ENCODE measurements around the gene BABAM1. TPM values are rescaled to one million over a fixed set of nuclear protein-coding genes. Genes with fewer than 3 reads are reported as not detected.
A peak's percentile ranks its signal among the peaks of the same experiment; 100 is the strongest.
"Not testable (repeated sequence)": the region's sequence is repeated elsewhere in the genome, so short reads cannot be mapped to it uniquely, and the experiment has no call there.

The BABAM1 gene
- total and polyA plus RNA-seq, 5 donors: 70.0 to 80.7 (median 76.4) TPM

DNA sequence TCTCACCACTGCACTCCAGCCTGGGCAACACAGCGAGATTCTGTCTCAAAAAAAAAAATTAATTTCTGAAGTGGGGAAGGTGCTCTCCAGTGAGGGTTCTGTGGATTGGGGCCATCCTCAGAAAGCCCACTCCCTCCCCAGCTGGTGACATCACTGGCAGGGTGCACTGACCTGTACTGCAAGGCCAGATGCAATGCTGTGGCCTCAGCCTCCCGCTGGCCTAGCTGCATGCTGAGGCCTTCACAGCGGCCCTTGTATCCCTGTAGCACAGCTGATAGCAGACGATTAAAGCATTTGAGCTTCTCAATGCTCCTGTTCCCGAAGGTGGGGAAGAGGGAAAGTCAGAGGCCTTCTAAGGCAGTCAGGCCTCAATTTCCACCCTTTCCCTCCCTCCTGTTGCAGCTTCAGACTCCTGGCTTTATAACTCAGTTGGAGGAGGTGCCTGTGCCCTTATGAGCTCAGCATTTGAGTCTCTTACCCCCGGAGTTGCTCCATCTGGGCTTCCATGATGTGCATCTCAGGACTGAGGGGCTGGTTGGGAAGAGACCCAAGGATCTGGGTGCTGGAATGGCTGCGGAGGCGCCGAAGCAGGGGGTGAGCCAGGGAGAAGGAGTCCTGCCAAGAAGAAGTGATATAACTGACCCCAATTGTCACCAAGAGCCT lies 8.0 kb upstream of the BABAM1 start:
- WGBS: 91% methylated on average over 9 of the region's 9 CpGs
- ATAC-seq: no peak
- intact Hi-C loops (cut with DNase I): no loop called here

GRCh38 chr19:17259934-17260333 lies 7.3 kb upstream of the BABAM1 start:
- 53% methylated on average over 1 of the region's 1 CpG for WGBS
- Histone ChIP-seq H3K9me3 (ENCODE audit: control insufficient read depth, low read length) (no peaks in the 10 kb centered on the region), H3K27ac (ENCODE audit: low read length) (no peak overlapping the region), H3K4me1 (ENCODE audit: control insufficient read depth, insufficient read depth, low read length) (no peaks in the 10 kb centered on the region), H3K4me3 (ENCODE audit: low read length) (no peak overlapping the region), H3K27me3 (ENCODE audit: control insufficient read depth, insufficient read depth) (no peaks in the 10 kb centered on the region)
- ATAC-seq (no peak), DNase-seq (peak in 1 of 3 donors; percentile 10)
- intact Hi-C loops (cut with DNase I): no loop called here

More for the DNA sequence above, 8.0 kb upstream of the BABAM1 start:
- no peak overlapping the region for H3K27ac ChIP-seq (ENCODE audit: low read length)
- no peaks in the 10 kb centered on the region for H3K9me3 ChIP-seq (ENCODE audit: control insufficient read depth, low read length)
- no peak overlapping the region for H3K4me3 ChIP-seq (ENCODE audit: low read length)
- H3K4me1 ChIP-seq (ENCODE audit: control insufficient read depth, insufficient read depth, low read length): no peaks in the 10 kb centered on the region
- DNase-seq: peak in 1 of 3 donors; percentile 16
- no peaks in the 10 kb centered on the region for H3K27me3 ChIP-seq (ENCODE audit: control insufficient read depth, insufficient read depth)

GRCh38 chr19:17260842-17261325 lies 6.4 kb upstream of the BABAM1 start:
- 25% methylated on average over 15 of the region's 15 CpGs for WGBS
- Histone ChIP-seq H3K27ac (ENCODE audit: low read length) (no peak overlapping the region), H3K4me1 (ENCODE audit: control insufficient read depth, insufficient read depth, low read length) (no peaks in the 10 kb centered on the region), H3K27me3 (ENCODE audit: control insufficient read depth, insufficient read depth) (no peaks in the 10 kb centered on the region), H3K4me3 (ENCODE audit: low read length) (no peak overlapping the region), H3K9me3 (ENCODE audit: control insufficient read depth, low read length) (no peaks in the 10 kb centered on the region)
- peak; percentile 74 to 81 for ATAC-seq
- intact Hi-C loops (cut with DNase I): no loop called here
- DNase-seq: peak; percentile 80 to 91 (median 89)

DNA sequence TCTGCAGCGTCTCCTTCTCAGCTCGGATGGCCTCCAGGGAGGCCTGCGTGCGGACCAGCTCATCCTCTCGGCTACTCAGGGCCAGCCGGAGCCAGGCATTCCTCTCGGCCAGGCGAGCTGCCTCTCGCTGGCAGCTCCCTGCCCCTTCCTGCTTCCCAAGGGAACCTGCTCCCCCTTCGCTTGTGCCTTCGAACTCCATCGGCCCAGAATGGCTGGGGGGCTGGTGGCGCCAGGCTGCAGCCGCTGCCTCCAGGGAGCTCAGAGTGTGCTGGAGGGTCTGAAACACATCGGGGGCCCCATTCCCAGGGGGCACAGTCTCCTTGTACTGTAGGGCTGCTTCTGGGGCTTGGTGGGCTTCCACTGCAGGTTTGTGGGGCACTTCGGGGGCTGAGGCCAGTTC lies 4.7 kb upstream of the BABAM1 start:
- Histone ChIP-seq H3K27me3 (ENCODE audit: control insufficient read depth, insufficient read depth) (no peaks in the 10 kb centered on the region), H3K9me3 (ENCODE audit: control insufficient read depth, low read length) (no peaks in the 10 kb centered on the region), H3K27ac (ENCODE audit: low read length) (no peak overlapping the region), H3K4me1 (ENCODE audit: control insufficient read depth, insufficient read depth, low read length) (no peaks in the 10 kb centered on the region), H3K4me3 (ENCODE audit: low read length) (peak overlapping the region; percentile 22)
- DNase-seq: peak in 1 of 3 donors; percentile 45
- WGBS: 49% methylated on average over 16 of the region's 16 CpGs
- no peak for ATAC-seq
- intact Hi-C loops (cut with DNase I): no loop called here

GRCh38 chr19:17263712-17264640 lies 3.3 kb upstream of the BABAM1 start:
- ATAC-seq (no peak), DNase-seq (peak in 1 of 3 donors; percentile 46)
- Histone ChIP-seq H3K27me3 (ENCODE audit: control insufficient read depth, insufficient read depth) (no peaks in the 10 kb centered on the region), H3K9me3 (ENCODE audit: control insufficient read depth, low read length) (no peaks in the 10 kb centered on the region), H3K27ac (ENCODE audit: low read length) (peak overlapping the region; percentile 86), H3K4me3 (ENCODE audit: low read length) (peak overlapping the region; percentile 53), H3K4me1 (ENCODE audit: control insufficient read depth, insufficient read depth, low read length) (peaks cover 4% of the 10 kb centered on the region)
- WGBS: 65% methylated on average over 23 of the region's 23 CpGs
- intact Hi-C loops (cut with DNase I): no loop called here

- WGBS: 29% methylated on average over 5 of the region's 5 CpGs
- H3K27me3 ChIP-seq (ENCODE audit: control insufficient read depth, insufficient read depth): no peaks in the 10 kb centered on the region
- H3K4me1 ChIP-seq (ENCODE audit: control insufficient read depth, insufficient read depth, low read length): peaks cover 4% of the 10 kb centered on the region
- DNase-seq (peak; percentile 64 to 81 (median 78)), ATAC-seq (peak; percentile 10 to 48)
- peak within 1 kb of the TSS; percentile 86 for H3K27ac ChIP-seq (ENCODE audit: low read length)
- intact Hi-C loops (cut with DNase I): no loop called here
- H3K9me3 ChIP-seq (ENCODE audit: control insufficient read depth, low read length): no peaks in the 10 kb centered on the region
- H3K4me3 ChIP-seq (ENCODE audit: low read length): peak within 1 kb of the TSS; percentile 53
Observed at GRCh38 chr19:17264641-17264979, 2.6 kb upstream of the BABAM1 start, which contains the start of gene USHBP1. Gene USHBP1 (minus strand): TSS chr19:17264745. CDS start chr19:17264299, 446 bp downstream.

DNA sequence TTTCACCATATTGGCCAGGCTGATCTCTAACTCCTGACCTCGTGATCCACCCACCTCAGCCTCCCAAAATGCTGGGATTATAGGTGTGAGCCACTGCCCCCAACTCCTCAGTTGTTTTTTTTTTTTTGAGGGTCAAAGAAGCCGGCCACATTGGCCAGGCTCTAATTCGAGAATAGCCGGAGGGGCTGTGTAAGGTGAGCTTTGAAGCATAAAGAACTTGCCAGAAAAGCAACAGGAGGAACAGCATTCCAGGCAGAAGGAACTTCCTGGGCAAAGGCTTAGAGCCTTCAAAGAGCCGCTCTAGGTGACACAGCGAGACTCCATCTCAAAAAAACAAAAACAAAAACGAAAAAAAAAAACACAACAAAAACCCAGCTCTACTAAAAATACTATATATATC lies 1.2 kb upstream of the BABAM1 start:
- intact Hi-C loops (cut with DNase I): no loop called here
- no peak for DNase-seq
- Histone ChIP-seq H3K4me1 (ENCODE audit: control insufficient read depth, insufficient read depth, low read length) (peaks cover 4% of the 10 kb centered on the region), H3K4me3 (ENCODE audit: low read length) (no peak overlapping the region), H3K27me3 (ENCODE audit: control insufficient read depth, insufficient read depth) (no peaks in the 10 kb centered on the region), H3K27ac (ENCODE audit: low read length) (no peak overlapping the region), H3K9me3 (ENCODE audit: control insufficient read depth, low read length) (no peaks in the 10 kb centered on the region)
- WGBS: 93% methylated on average over 7 of the region's 7 CpGs
- ATAC-seq: no peak

DNA sequence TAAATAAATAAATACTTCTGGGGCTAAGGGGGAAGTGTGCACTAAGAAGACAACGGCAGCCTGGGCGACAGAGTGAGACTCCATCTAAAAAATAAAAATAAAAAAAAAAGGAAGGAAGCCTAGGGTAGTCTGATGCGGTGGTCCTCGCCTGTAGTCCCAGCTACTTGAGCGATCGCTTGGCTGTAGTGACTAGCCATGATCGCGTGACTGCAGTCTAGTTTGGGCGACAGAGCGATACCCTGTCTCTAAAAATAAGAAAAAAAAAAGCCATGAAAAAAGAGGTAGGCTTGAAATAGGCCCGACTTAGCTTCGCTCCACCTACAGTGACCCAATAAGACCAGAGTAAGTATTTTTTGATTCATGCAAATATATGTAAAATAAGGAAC lies 661 bp upstream of the BABAM1 start:
- intact Hi-C loops (cut with DNase I): no loop called here
- Histone ChIP-seq H3K4me1 (ENCODE audit: control insufficient read depth, insufficient read depth, low read length) (peaks cover 4% of the 10 kb centered on the region), H3K27ac (ENCODE audit: low read length) (no peak overlapping the region), H3K9me3 (ENCODE audit: control insufficient read depth, low read length) (no peaks in the 10 kb centered on the region), H3K27me3 (ENCODE audit: control insufficient read depth, insufficient read depth) (no peaks in the 10 kb centered on the region), H3K4me3 (ENCODE audit: low read length) (no peak overlapping the region)
- DNase-seq (no peak), ATAC-seq (no peak)
- 72% methylated on average over 12 of the region's 12 CpGs for WGBS

GRCh38 chr19:17268754-17269153 lies 1.5 kb downstream of the BABAM1 start:
- no peak overlapping the region for H3K4me3 ChIP-seq (ENCODE audit: low read length)
- DNase-seq (peak in 1 of 3 donors; percentile 41), ATAC-seq (no peak)
- no peaks in the 10 kb centered on the region for H3K27me3 ChIP-seq (ENCODE audit: control insufficient read depth, insufficient read depth)
- H3K9me3 ChIP-seq (ENCODE audit: control insufficient read depth, low read length): no peaks in the 10 kb centered on the region
- WGBS: 90% methylated on average over 13 of the region's 13 CpGs
- intact Hi-C loops (cut with DNase I): no loop called here
- no peak overlapping the region for H3K27ac ChIP-seq (ENCODE audit: low read length)
- peaks cover 4% of the 10 kb centered on the region for H3K4me1 ChIP-seq (ENCODE audit: control insufficient read depth, insufficient read depth, low read length)

- ATAC-seq; H3K9me3 ChIP-seq (ENCODE audit: control insufficient read depth, low read length); H3K27ac ChIP-seq (ENCODE audit: low read length); H3K4me3 ChIP-seq (ENCODE audit: low read length); DNase-seq; intact Hi-C loops (cut with DNase I); H3K4me1 ChIP-seq (ENCODE audit: control insufficient read depth, insufficient read depth, low read length); H3K27me3 ChIP-seq (ENCODE audit: control insufficient read depth, insufficient read depth): not testable (repeated sequence)
- 98% methylated on average over 3 of the region's 3 CpGs for WGBS
Observed at GRCh38 chr19:17274892-17275291, 7.6 kb downstream of the BABAM1 start.
